ENCODE results near the gene MTG2.

DNA sequence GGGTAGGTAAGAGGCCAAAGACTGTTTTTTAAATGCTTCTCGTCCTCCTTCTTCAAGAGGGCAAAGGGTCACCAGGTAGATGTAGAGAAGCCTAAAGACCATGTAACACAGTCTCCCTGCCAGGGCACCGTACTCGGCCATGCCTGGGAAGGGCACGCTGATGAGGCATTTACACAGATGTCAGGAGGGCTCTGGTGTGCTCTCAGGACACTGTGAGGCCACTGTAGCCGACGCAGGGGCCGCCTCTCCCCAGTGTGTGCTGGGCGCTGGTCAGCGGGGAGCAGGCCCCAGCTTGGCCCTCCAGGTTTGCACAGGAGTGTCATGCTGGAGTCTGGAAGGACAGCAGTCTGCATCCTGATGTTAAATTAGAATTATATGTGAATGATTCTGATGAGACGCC is 7.1 kb upstream of the MTG2 start:
- TF ChIP-seq, protein P1, sequence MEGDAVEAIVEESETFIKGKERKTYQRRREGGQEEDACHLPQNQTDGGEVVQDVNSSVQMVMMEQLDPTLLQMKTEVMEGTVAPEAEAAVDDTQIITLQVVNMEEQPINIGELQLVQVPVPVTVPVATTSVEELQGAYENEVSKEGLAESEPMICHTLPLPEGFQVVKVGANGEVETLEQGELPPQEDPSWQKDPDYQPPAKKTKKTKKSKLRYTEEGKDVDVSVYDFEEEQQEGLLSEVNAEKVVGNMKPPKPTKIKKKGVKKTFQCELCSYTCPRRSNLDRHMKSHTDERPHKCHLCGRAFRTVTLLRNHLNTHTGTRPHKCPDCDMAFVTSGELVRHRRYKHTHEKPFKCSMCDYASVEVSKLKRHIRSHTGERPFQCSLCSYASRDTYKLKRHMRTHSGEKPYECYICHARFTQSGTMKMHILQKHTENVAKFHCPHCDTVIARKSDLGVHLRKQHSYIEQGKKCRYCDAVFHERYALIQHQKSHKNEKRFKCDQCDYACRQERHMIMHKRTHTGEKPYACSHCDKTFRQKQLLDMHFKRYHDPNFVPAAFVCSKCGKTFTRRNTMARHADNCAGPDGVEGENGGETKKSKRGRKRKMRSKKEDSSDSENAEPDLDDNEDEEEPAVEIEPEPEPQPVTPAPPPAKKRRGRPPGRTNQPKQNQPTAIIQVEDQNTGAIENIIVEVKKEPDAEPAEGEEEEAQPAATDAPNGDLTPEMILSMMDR (IDR thresholded peaks at IDR 0.05) = no peak
- TF ChIP-seq POLR2A (IDR thresholded peaks at IDR 0.05) = no peak

Data from lower leg skin (tissue), 3 donors.